Astrocyte (in vitro differentiated cells and primary cell): Measurements from ENCODE around the gene SRMS.

ENCODE experiments used
- EZH2 ChIP-seq: IDR thresholded peaks from 2 replicates; pipeline ENCODE4 v1.6.1; 2012; ENCODE audit warnings: mild to moderate bottlenecking, low read length, inconsistent platforms; ENCODE audit not compliant: insufficient read depth
- TF ChIP-seq, protein P1 (sequence below): IDR thresholded peaks from 2 replicates; pipeline ENCODE4 v1.5.1; 2011; ENCODE audit warnings: low read depth, mild to moderate bottlenecking, inconsistent platforms, low read length, moderate library complexity; ENCODE audit not compliant: insufficient read depth

DNA sequence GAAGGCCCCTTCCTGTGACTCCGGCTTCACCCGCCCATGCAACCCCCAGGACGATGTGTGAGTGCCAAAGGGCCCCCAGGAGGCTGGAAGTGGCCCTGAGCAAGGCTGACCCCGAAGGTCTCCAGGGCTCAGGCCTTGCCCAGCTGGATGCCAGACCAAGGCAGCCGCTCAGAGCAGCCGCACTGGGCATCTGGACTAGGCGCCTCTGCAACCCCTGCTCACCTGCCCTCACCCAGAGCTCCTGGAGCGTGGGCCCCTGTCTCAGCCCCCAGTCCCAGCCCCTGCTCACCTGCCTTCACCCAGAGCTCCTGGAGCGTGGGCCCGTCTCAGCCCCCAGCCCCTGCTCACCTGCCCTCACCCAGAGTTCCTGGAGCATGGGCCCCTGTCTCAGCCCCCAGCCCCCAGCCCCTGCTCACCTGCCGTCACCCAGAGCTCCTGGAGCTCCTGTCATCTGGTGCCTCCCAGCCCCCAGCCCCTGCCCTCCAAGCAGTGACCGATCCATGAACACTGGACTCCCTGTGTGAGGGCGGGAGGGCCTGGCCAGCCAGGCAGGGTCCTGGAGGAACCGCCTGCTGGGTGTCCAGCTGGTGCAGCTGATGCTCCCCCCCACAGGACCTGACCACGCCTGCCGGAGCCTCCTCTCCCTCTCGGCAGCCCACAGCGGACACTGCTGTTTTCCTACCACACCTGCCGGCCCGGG is 1.1 kb downstream of the SRMS start:
- TF ChIP-seq, protein P1, sequence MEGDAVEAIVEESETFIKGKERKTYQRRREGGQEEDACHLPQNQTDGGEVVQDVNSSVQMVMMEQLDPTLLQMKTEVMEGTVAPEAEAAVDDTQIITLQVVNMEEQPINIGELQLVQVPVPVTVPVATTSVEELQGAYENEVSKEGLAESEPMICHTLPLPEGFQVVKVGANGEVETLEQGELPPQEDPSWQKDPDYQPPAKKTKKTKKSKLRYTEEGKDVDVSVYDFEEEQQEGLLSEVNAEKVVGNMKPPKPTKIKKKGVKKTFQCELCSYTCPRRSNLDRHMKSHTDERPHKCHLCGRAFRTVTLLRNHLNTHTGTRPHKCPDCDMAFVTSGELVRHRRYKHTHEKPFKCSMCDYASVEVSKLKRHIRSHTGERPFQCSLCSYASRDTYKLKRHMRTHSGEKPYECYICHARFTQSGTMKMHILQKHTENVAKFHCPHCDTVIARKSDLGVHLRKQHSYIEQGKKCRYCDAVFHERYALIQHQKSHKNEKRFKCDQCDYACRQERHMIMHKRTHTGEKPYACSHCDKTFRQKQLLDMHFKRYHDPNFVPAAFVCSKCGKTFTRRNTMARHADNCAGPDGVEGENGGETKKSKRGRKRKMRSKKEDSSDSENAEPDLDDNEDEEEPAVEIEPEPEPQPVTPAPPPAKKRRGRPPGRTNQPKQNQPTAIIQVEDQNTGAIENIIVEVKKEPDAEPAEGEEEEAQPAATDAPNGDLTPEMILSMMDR: no peak
- TF ChIP-seq EZH2: no peak
